ENCODE results near the gene APOL1. TPM values are rescaled to one million over a fixed set of nuclear protein-coding genes. Genes with fewer than 3 reads are reported as not detected.
A peak's percentile ranks its signal among the peaks of the same experiment; 100 is the strongest.

The APOL1 gene
- total and polyA plus RNA-seq, 4 donors, result 7.7 to 129 (median 59.5) TPM

DNA sequence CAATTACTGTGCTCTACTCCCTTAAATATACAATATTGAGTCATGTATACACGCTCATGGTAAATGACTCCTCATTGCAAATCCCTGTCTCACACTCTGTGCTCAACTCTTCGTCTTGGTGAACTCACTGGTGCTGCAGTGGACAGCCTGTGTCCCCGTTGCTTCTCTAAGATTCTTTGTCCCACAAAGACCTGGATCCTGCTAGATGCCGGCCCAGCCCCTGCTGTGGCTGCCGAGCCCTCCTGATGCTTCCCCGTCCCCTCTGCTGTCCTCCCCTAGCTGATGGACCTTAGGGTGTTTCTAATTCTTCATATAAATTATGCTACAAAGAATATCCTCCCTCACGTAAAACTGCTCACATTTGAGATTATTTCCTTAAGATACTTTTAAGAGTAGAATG lies 19.1 kb upstream of the APOL1 start:
- no peak overlapping the region for H3K27ac ChIP-seq (ENCODE audit: low read depth in 1 of 2, low read length in 2 of 2)
- H3K9ac ChIP-seq (ENCODE audit: low read depth in 1 of 2, low read length in 2 of 2), result no peak overlapping the region
- no peak for DNase-seq (ENCODE audit: low spot score)
- H3K27me3 ChIP-seq (ENCODE audit: control insufficient read depth in 4 of 4, insufficient read depth in 4 of 4, low read length in 3 of 4), result no peaks in the 10 kb centered on the region
- 96% methylated on average over 7 of the region's 7 CpGs for WGBS
- H3K4me1 ChIP-seq (ENCODE audit: control insufficient read depth in 4 of 4, insufficient read depth in 4 of 4, low read length in 3 of 4), result peaks cover 5 to 57% (median 39%) of the 10 kb centered on the region in 4 donors
- no peaks in the 10 kb centered on the region for H3K9me3 ChIP-seq (ENCODE audit: control insufficient read depth in 4 of 4, low read length in 3 of 4)
- H3K4me3 ChIP-seq (ENCODE audit: low read depth in 1 of 3, low read length in 3 of 3), result no peak overlapping the region
- H3K36me3 ChIP-seq (ENCODE audit: control insufficient read depth in 4 of 4, insufficient read depth in 3 of 4, low read depth in 1 of 4, low read length in 3 of 4), result peaks cover 6 to 40% (median 31%) of the 10 kb centered on the region in 4 donors
- TF ChIP-seq, protein P1, sequence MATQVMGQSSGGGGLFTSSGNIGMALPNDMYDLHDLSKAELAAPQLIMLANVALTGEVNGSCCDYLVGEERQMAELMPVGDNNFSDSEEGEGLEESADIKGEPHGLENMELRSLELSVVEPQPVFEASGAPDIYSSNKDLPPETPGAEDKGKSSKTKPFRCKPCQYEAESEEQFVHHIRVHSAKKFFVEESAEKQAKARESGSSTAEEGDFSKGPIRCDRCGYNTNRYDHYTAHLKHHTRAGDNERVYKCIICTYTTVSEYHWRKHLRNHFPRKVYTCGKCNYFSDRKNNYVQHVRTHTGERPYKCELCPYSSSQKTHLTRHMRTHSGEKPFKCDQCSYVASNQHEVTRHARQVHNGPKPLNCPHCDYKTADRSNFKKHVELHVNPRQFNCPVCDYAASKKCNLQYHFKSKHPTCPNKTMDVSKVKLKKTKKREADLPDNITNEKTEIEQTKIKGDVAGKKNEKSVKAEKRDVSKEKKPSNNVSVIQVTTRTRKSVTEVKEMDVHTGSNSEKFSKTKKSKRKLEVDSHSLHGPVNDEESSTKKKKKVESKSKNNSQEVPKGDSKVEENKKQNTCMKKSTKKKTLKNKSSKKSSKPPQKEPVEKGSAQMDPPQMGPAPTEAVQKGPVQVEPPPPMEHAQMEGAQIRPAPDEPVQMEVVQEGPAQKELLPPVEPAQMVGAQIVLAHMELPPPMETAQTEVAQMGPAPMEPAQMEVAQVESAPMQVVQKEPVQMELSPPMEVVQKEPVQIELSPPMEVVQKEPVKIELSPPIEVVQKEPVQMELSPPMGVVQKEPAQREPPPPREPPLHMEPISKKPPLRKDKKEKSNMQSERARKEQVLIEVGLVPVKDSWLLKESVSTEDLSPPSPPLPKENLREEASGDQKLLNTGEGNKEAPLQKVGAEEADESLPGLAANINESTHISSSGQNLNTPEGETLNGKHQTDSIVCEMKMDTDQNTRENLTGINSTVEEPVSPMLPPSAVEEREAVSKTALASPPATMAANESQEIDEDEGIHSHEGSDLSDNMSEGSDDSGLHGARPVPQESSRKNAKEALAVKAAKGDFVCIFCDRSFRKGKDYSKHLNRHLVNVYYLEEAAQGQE (IDR thresholded peaks at IDR 0.05), result peak; percentile 13
- TF ChIP-seq FOXA1 (IDR thresholded peaks at IDR 0.05) (no peak), RAD21 (IDR thresholded peaks at IDR 0.05) (no peak)

DNA sequence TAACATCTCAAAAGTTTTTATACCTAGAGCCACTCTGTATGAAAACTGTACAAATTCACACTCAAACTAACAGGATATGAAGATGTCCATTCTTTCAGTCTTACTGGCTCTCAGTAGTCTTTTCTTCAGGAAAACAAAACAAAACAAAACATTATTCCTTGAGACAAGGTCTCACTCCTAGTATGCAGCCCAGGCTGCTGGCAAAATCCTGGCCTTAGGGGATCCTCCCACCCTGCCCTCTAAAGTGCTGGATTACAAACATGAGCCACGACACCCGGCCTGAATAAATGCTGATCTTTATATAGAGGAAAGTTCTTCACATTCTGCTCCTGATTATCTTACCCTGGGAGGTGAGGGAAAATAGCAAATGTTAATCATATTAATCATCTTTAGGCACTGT lies 18.7 kb upstream of the APOL1 start:
- WGBS, result 73% methylated on average over 2 of the region's 2 CpGs

DNA sequence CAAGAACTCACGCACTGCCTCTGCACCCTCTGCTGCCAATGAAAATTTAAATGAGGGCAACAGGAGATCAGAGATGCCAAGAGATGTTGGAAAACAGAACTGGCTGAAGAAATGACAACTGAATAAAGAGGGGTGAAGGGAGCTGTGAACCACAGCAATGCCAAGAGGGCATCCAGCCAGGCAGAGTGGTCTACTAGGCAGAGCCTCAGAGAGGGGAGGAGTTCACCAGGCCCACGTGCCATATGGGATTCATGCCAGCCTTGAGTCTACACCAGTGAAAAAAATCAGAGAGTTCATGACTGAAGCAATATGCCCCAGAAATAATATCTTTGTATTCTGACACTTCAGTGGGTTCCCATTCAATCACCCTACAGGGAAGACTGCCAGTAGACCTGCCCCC lies 18.0 kb upstream of the APOL1 start:
- peaks cover 5 to 61% (median 43%) of the 10 kb centered on the region in 4 donors for H3K4me1 ChIP-seq (ENCODE audit: control insufficient read depth in 4 of 4, insufficient read depth in 4 of 4, low read length in 3 of 4)
- 60% methylated on average over 2 of the region's 2 CpGs for WGBS
- H3K27me3 ChIP-seq (ENCODE audit: control insufficient read depth in 4 of 4, insufficient read depth in 4 of 4, low read length in 3 of 4), result no peaks in the 10 kb centered on the region
- H3K27ac ChIP-seq (ENCODE audit: low read depth in 1 of 2, low read length in 2 of 2), result no peak overlapping the region
- no peak overlapping the region for H3K4me3 ChIP-seq (ENCODE audit: low read depth in 1 of 3, low read length in 3 of 3)
- TF ChIP-seq RAD21 (IDR thresholded peaks at IDR 0.05) (no peak), SP1 (IDR thresholded peaks at IDR 0.05) (no peak), NR2F2 (IDR thresholded peaks at IDR 0.05) (no peak), HNF4A (conservative IDR thresholded peaks at IDR 0.05) (no peak)
- TF ChIP-seq, protein P2, sequence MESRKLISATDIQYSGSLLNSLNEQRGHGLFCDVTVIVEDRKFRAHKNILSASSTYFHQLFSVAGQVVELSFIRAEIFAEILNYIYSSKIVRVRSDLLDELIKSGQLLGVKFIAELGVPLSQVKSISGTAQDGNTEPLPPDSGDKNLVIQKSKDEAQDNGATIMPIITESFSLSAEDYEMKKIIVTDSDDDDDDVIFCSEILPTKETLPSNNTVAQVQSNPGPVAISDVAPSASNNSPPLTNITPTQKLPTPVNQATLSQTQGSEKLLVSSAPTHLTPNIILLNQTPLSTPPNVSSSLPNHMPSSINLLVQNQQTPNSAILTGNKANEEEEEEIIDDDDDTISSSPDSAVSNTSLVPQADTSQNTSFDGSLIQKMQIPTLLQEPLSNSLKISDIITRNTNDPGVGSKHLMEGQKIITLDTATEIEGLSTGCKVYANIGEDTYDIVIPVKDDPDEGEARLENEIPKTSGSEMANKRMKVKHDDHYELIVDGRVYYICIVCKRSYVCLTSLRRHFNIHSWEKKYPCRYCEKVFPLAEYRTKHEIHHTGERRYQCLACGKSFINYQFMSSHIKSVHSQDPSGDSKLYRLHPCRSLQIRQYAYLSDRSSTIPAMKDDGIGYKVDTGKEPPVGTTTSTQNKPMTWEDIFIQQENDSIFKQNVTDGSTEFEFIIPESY (IDR thresholded peaks at IDR 0.05), result no peak
- no peaks in the 10 kb centered on the region for H3K9me3 ChIP-seq (ENCODE audit: control insufficient read depth in 4 of 4, low read length in 3 of 4)
- DNase-seq (ENCODE audit: low spot score), result no peak
- H3K9ac ChIP-seq (ENCODE audit: low read depth in 1 of 2, low read length in 2 of 2), result no peak overlapping the region
- H3K36me3 ChIP-seq (ENCODE audit: control insufficient read depth in 4 of 4, insufficient read depth in 3 of 4, low read depth in 1 of 4, low read length in 3 of 4), result peaks cover 4 to 35% (median 28%) of the 10 kb centered on the region in 4 donors

More for the DNA sequence above, 18.7 kb upstream of the APOL1 start:
- no peak overlapping the region for H3K9ac ChIP-seq (ENCODE audit: low read depth in 1 of 2, low read length in 2 of 2)
- H3K9me3 ChIP-seq (ENCODE audit: control insufficient read depth in 4 of 4, low read length in 3 of 4), result no peaks in the 10 kb centered on the region
- DNase-seq (ENCODE audit: low spot score), result no peak
- H3K27ac ChIP-seq (ENCODE audit: low read depth in 1 of 2, low read length in 2 of 2), result no peak overlapping the region
- TF ChIP-seq, protein P3, sequence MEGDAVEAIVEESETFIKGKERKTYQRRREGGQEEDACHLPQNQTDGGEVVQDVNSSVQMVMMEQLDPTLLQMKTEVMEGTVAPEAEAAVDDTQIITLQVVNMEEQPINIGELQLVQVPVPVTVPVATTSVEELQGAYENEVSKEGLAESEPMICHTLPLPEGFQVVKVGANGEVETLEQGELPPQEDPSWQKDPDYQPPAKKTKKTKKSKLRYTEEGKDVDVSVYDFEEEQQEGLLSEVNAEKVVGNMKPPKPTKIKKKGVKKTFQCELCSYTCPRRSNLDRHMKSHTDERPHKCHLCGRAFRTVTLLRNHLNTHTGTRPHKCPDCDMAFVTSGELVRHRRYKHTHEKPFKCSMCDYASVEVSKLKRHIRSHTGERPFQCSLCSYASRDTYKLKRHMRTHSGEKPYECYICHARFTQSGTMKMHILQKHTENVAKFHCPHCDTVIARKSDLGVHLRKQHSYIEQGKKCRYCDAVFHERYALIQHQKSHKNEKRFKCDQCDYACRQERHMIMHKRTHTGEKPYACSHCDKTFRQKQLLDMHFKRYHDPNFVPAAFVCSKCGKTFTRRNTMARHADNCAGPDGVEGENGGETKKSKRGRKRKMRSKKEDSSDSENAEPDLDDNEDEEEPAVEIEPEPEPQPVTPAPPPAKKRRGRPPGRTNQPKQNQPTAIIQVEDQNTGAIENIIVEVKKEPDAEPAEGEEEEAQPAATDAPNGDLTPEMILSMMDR (IDR thresholded peaks at IDR 0.05; ENCODE audit: low read depth, low read length, missing input control), result no peak
- TF ChIP-seq FOXA2 (IDR thresholded peaks at IDR 0.05), result no peak
- TF ChIP-seq, protein P4, sequence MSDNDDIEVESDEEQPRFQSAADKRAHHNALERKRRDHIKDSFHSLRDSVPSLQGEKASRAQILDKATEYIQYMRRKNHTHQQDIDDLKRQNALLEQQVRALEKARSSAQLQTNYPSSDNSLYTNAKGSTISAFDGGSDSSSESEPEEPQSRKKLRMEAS (IDR thresholded peaks at IDR 0.05), result no peak
- no peak for TF ChIP-seq JUND (IDR thresholded peaks at IDR 0.05)
- TF ChIP-seq TAF1 (conservative IDR thresholded peaks at IDR 0.05), result no peak
- no peaks in the 10 kb centered on the region for H3K27me3 ChIP-seq (ENCODE audit: control insufficient read depth in 4 of 4, insufficient read depth in 4 of 4, low read length in 3 of 4)
- H3K4me3 ChIP-seq (ENCODE audit: low read depth in 1 of 3, low read length in 3 of 3), result no peak overlapping the region
- H3K4me1 ChIP-seq (ENCODE audit: control insufficient read depth in 4 of 4, insufficient read depth in 4 of 4, low read length in 3 of 4), result peaks cover 5 to 57% (median 39%) of the 10 kb centered on the region in 4 donors
- peaks cover 4 to 37% (median 29%) of the 10 kb centered on the region in 4 donors for H3K36me3 ChIP-seq (ENCODE audit: control insufficient read depth in 4 of 4, insufficient read depth in 3 of 4, low read depth in 1 of 4, low read length in 3 of 4)
